T-cell (primary cell): ENCODE measurements around the gene ETS2. TPM values are rescaled to one million over a fixed set of nuclear protein-coding genes. Genes with fewer than 3 reads are reported as not detected.

ENCODE experiments used
- ATAC-seq, 4 experiments: fragments of 200-7000 bp in 3 of 4; fragments of 150-1000 bp in 1 of 4; cut with Tn5 transposase; replicated peaks in 1 of 4; 1 replicate in 3 of 4; 2 replicates in 1 of 4; pipeline ENCODE4 v1.10.0; 2021; ENCODE audit warnings: moderate library complexity in 3 of 4, mild to moderate bottlenecking in 2 of 4, moderate number of reproducible peaks in 1 of 4
- CTCF ChIA-PET, 2 donors: fragments of 300-600 bp; sonication (Branson Sonifier 250); formaldehyde crosslinking; loops; one replicate each; lab custom pipeline; 2022; ENCODE audit warnings: antibody characterized with exemption in 2 of 2; lab: Charles Lee
- POLR2A ChIA-PET, 2 donors: fragments of 300-600 bp; sonication (Branson Sonifier 250); formaldehyde crosslinking; loops; one replicate each; lab custom pipeline; 2022; ENCODE audit warnings: antibody characterized with exemption in 2 of 2; lab: Charles Lee
- DNase-seq, 35 experiments: peaks; one replicate each; pipeline versions ENCODE4 v3.0.0 to v3.0.0-alpha.2; 2013 to 2023
- H3K27ac ChIP-seq: one replicate; pipeline ENCODE4 v1.5.1; 2013; ENCODE audit warnings: low read length
- H3K27me3 ChIP-seq, 2 experiments: replicated peaks in 1 of 2; 1 replicate in 1 of 2; 2 replicates in 1 of 2; pipeline versions ENCODE4 v1.6.1 to v1.7.0; 2013; ENCODE audit warnings: low read length in 1 of 2, mixed read lengths in 1 of 2; ENCODE audit not compliant: control insufficient read depth in 2 of 2, insufficient read depth in 2 of 2; ENCODE audit errors: extremely low read depth in 1 of 2
- H3K36me3 ChIP-seq, 2 donors: 1 replicate in 1 of 2; 2 replicates in 1 of 2; pipeline versions ENCODE4 v1.6.1 to v1.7.0; 2013; ENCODE audit warnings: low read length in 1 of 2; ENCODE audit not compliant: control insufficient read depth in 2 of 2, insufficient read depth in 1 of 2; ENCODE audit errors: extremely low read depth in 1 of 2
- H3K4me1 ChIP-seq, 2 experiments: 1 replicate in 1 of 2; 2 replicates in 1 of 2; pipeline versions ENCODE4 v1.6.1 to v1.7.0; 2013; ENCODE audit warnings: low read length in 2 of 2, mixed read lengths in 1 of 2; ENCODE audit not compliant: insufficient read depth in 2 of 2, control insufficient read depth in 1 of 2; ENCODE audit errors: extremely low read depth in 1 of 2
- H3K4me3 ChIP-seq, 2 donors: 1 replicate in 1 of 2; 2 replicates in 1 of 2; pipeline versions ENCODE4 v1.5.1 to v1.7.0; 2013; ENCODE audit warnings: mild to moderate bottlenecking in 2 of 2, low read length in 1 of 2, moderate library complexity in 1 of 2; ENCODE audit not compliant: control insufficient read depth in 1 of 2; ENCODE audit errors: extremely low read depth in 1 of 2
- H3K9me3 ChIP-seq: 2 replicates; pipeline ENCODE4 v1.7.0; 2013
- H3K27ac Mint-ChIP-seq, 2 donors: one replicate each; pipeline ENCODE4 v1.8.0; 2020 to 2021; ENCODE audit warnings: mild to moderate bottlenecking in 2 of 2, mixed read lengths in 2 of 2
- H3K27me3 Mint-ChIP-seq, 2 donors: one replicate each; pipeline ENCODE4 v1.8.0; 2021 to 2022; ENCODE audit warnings: mixed read lengths in 2 of 2
- H3K36me3 Mint-ChIP-seq: one replicate; pipeline ENCODE4 v1.8.0; 2021; ENCODE audit warnings: mixed read lengths
- H3K4me1 Mint-ChIP-seq, 3 donors: one replicate each; pipeline ENCODE4 v1.8.0; 2020 to 2022; ENCODE audit warnings: mixed read lengths in 3 of 3, mild to moderate bottlenecking in 1 of 3
- H3K4me3 Mint-ChIP-seq, 3 donors: one replicate each; pipeline ENCODE4 v1.8.0; 2020 to 2022; ENCODE audit warnings: mild to moderate bottlenecking in 3 of 3, mixed read lengths in 3 of 3, moderate library complexity in 3 of 3
- H3K9me3 Mint-ChIP-seq, 3 donors: one replicate each; pipeline ENCODE4 v1.8.0; 2020 to 2022; ENCODE audit warnings: mixed read lengths in 3 of 3
- WGBS: methylation state at CpG from one replicate; pipeline ENCODE4 v1.1.5; 2013; ENCODE audit warnings: missing lambda C conversion rate; ENCODE audit not compliant: insufficient coverage; 5-methylcytosine and 5-hydroxymethylcytosine counted together
- total RNA-seq, 35 experiments: library from RNA in 6 of 35; stranded (reverse) in 6 of 35; fragments of 120-200 nt in 1 of 35; gene quantifications; one replicate each; pipeline versions ENCODE4 v1.2.1 to v1.2.4 and lab custom pipeline; 2013 to 2026

Gene ETS2
- total RNA-seq, 5 donors from 2014 or later (not counting 1 experiment from before 2014, with no cell fraction given), result 12.3 to 17.3 (median 16.5) TPM

- ChIA-PET CTCF (no interaction called here), POLR2A (no interaction called here)
- H3K4me3 Mint-ChIP-seq, result no peak overlapping the region
- H3K4me1 Mint-ChIP-seq, result peaks cover 6 to 8% (median 6%) of the 10 kb centered on the region in 3 donors
- DNase-seq (no peak), ATAC-seq (no peak)
- no peak overlapping the region for H3K27ac ChIP-seq
- H3K9me3 ChIP-seq, result no peaks in the 10 kb centered on the region
- WGBS, result 83% methylated on average over 11 of the region's 16 CpGs
- no peak overlapping the region for H3K4me3 ChIP-seq
- no peaks in the 10 kb centered on the region for H3K36me3 ChIP-seq
- H3K9me3 Mint-ChIP-seq, result no peaks in the 10 kb centered on the region
- H3K4me1 ChIP-seq, result no peaks in the 10 kb centered on the region
- H3K36me3 Mint-ChIP-seq, result no peaks in the 10 kb centered on the region
- peaks cover 0 to 8% of the 10 kb centered on the region in 2 experiments for H3K27me3 ChIP-seq
- H3K27me3 Mint-ChIP-seq, result peaks cover 0 to 2% of the 10 kb centered on the region in 2 donors
- H3K27ac Mint-ChIP-seq, result no peak overlapping the region
These were observed 11.6 kb upstream of the ETS2 start for GRCh38 chr21:38793926-38794713.

DNA sequence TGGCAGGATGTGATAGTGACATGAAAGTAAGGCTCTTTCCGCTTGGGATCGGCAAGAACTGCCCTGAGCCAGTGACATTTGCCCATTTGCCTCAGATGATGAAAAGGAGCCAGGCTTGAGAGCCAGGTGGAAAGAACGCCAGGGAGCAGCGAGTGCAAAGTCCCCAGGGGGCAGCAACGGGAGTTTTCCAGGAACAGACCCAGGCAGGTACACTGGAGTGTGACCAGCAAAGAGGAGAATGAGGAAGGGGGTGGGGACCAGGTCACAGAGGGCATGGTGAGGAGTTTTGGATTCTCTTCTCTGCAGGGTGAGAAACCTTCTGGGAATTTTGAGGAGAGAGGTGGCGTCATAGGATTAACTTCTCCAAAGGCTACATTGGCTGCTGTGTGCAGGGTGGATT lies 10.8 kb upstream of the ETS2 start:
- no peaks in the 10 kb centered on the region for H3K36me3 ChIP-seq
- H3K4me1 Mint-ChIP-seq, result peaks cover 6 to 8% (median 6%) of the 10 kb centered on the region in 3 donors
- ChIA-PET POLR2A (no interaction called here), CTCF (no interaction called here)
- H3K9me3 Mint-ChIP-seq, result no peaks in the 10 kb centered on the region
- peaks cover 0 to 3% of the 10 kb centered on the region in 2 donors for H3K27me3 Mint-ChIP-seq
- H3K4me3 Mint-ChIP-seq, result no peak overlapping the region
- WGBS, result 85% methylated on average over 6 of the region's 6 CpGs
- no peak overlapping the region for H3K27ac Mint-ChIP-seq
- peaks cover 0 to 8% of the 10 kb centered on the region in 2 experiments for H3K27me3 ChIP-seq
- DNase-seq (no peak), ATAC-seq (no peak)
- no peaks in the 10 kb centered on the region for H3K9me3 ChIP-seq
- no peaks in the 10 kb centered on the region for H3K4me1 ChIP-seq
- H3K4me3 ChIP-seq, result no peak overlapping the region
- H3K36me3 Mint-ChIP-seq, result no peaks in the 10 kb centered on the region
- H3K27ac ChIP-seq, result no peak overlapping the region

DNA sequence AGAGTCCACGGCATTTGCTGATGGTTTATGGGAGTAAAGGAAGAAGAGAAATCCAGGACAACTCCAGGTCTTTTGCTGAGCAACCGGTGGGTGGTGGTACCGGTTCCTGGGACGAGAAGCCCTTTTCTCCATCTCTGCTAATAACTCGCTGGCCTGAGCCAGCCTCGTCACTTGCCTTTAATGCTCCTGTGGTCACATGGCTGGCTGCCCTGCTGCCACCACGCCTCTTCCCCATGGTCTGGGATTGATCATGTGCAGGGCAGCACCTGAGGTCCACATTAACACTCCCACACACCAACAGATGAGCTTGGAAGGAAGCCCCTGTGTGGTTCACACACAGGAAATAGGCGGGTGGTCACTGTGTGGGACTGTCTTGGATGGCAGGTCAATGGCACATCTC lies 10.3 kb upstream of the ETS2 start:
- ChIA-PET POLR2A (no interaction called here), CTCF (no interaction called here)
- Mint-ChIP-seq H3K27ac (no peak overlapping the region), H3K36me3 (no peaks in the 10 kb centered on the region), H3K9me3 (no peaks in the 10 kb centered on the region), H3K27me3 (peaks cover 0 to 4% of the 10 kb centered on the region in 2 donors), H3K4me1 (peaks cover 6 to 8% (median 6%) of the 10 kb centered on the region in 3 donors), H3K4me3 (no peak overlapping the region)
- 92% methylated on average over 7 of the region's 8 CpGs for WGBS
- DNase-seq (no peak), ATAC-seq (no peak)
- Histone ChIP-seq H3K36me3 (no peaks in the 10 kb centered on the region), H3K9me3 (no peaks in the 10 kb centered on the region), H3K4me1 (no peaks in the 10 kb centered on the region), H3K27me3 (peaks cover 0 to 8% of the 10 kb centered on the region in 2 experiments), H3K4me3 (no peak overlapping the region), H3K27ac (no peak overlapping the region)

- WGBS, result 90% methylated on average over 5 of the region's 5 CpGs
- Mint-ChIP-seq H3K36me3 (no peaks in the 10 kb centered on the region), H3K4me3 (no peak overlapping the region), H3K27me3 (peaks cover 0 to 6% of the 10 kb centered on the region in 2 donors), H3K4me1 (no peaks in the 10 kb centered on the region), H3K27ac (no peak overlapping the region), H3K9me3 (no peaks in the 10 kb centered on the region)
- no peak overlapping the region for H3K4me3 ChIP-seq
- CTCF ChIA-PET, result no interaction called here
- POLR2A ChIA-PET, result no interaction called here
- ATAC-seq, result no peak
- H3K36me3 ChIP-seq, result no peaks in the 10 kb centered on the region
- no peak overlapping the region for H3K27ac ChIP-seq
- H3K9me3 ChIP-seq, result no peaks in the 10 kb centered on the region
- DNase-seq, result no peak
- H3K4me1 ChIP-seq, result no peaks in the 10 kb centered on the region
- peaks cover 0 to 8% of the 10 kb centered on the region in 2 experiments for H3K27me3 ChIP-seq
These were observed 9.3 kb upstream of the ETS2 start for GRCh38 chr21:38796424-38796823.

DNA sequence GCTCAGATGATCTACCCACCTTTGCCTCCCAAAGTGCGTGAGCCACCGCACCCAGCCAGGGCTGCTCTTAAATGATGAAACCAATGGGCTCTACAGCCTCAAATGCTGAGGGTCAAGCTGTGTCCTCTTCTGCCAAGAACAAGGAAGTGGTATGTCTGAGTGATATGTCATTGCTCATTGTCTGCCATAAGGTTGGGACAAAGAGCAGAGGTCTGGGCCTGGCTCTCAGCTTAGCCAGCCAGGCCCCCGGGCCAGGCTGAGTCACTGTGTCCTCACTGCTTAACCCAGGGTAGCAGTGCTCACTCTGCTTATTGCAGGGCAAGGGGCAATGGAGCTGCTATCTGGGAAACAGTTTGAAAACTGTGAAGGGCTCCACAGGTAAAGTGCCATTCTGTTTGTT lies 8.3 kb upstream of the ETS2 start:
- WGBS, result 82% methylated on average over 1 of the region's 3 CpGs
- H3K9me3 Mint-ChIP-seq, result no peaks in the 10 kb centered on the region
- no peak for DNase-seq
- Histone ChIP-seq H3K9me3 (no peaks in the 10 kb centered on the region), H3K27ac (no peak overlapping the region), H3K4me3 (no peak overlapping the region), H3K4me1 (no peaks in the 10 kb centered on the region), H3K36me3 (no peaks in the 10 kb centered on the region), H3K27me3 (peaks cover 0 to 10% of the 10 kb centered on the region in 2 experiments)
- no peak overlapping the region for H3K4me3 Mint-ChIP-seq
- no peaks in the 10 kb centered on the region for H3K36me3 Mint-ChIP-seq
- peaks cover 0 to 6% of the 10 kb centered on the region in 2 donors for H3K27me3 Mint-ChIP-seq
- no peak for ATAC-seq
- H3K4me1 Mint-ChIP-seq, result no peaks in the 10 kb centered on the region
- CTCF ChIA-PET, result no interaction called here
- no peak overlapping the region for H3K27ac Mint-ChIP-seq
- POLR2A ChIA-PET, result interaction anchor here in 1 of 2 donors (0.6 kb wide), 1 partner anchor 14 kb away, joined by 3 read pairs; no protein-coding TSS in a partner anchor

GRCh38 chr21:38798081-38798480 lies 7.6 kb upstream of the ETS2 start:
- no peaks in the 10 kb centered on the region for H3K4me1 Mint-ChIP-seq
- Histone ChIP-seq H3K9me3 (no peaks in the 10 kb centered on the region), H3K36me3 (no peaks in the 10 kb centered on the region), H3K4me1 (no peaks in the 10 kb centered on the region), H3K4me3 (no peak overlapping the region), H3K27me3 (peaks cover 0 to 10% of the 10 kb centered on the region in 2 experiments), H3K27ac (no peak overlapping the region)
- WGBS, result 100% methylated on average over 3 of the region's 6 CpGs
- ChIA-PET CTCF (no interaction called here), POLR2A (interaction anchor here in 1 of 2 donors (0.6 kb wide), 1 partner anchor 15 kb away, joined by 3 read pairs; no protein-coding TSS in a partner anchor)
- peaks cover 0 to 6% of the 10 kb centered on the region in 2 donors for H3K27me3 Mint-ChIP-seq
- no peaks in the 10 kb centered on the region for H3K36me3 Mint-ChIP-seq
- no peak overlapping the region for H3K4me3 Mint-ChIP-seq
- H3K27ac Mint-ChIP-seq, result no peak overlapping the region
- no peak for ATAC-seq
- no peak for DNase-seq
- H3K9me3 Mint-ChIP-seq, result no peaks in the 10 kb centered on the region
